UCSD-AML1 (cell line): Measurements from ENCODE around the gene CHERP.
"Not testable (repeated sequence)": the region's sequence is repeated elsewhere in the genome, so short reads cannot be mapped to it uniquely, and the experiment has no call there.

Experiments
- DNase-seq: peaks from one replicate; lab custom pipeline; 2025; ENCODE audit not compliant: unreplicated experiment; lab: John Stamatoyannopoulos, UW

Gene CHERP

DNA sequence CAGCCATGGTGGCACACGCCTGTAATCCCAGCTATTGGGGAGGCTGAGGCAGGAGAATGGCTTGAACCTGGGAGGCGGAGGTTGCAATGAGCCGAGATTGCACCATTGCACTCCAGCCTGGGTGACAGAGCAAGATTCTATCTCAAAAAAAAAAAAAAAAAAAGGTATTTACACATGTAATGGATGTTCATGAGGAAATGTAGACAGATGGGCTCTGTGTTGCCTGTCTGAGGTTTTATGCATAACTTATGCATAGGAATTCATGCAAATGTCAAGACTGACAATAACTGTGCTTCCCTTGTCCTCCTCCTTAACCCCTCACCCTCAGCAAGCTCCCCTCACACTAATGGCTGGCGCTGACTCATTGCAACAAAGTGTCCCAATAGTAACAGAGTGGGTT is 55.8 kb downstream of the CHERP start:
- not testable (repeated sequence) for DNase-seq

DNA sequence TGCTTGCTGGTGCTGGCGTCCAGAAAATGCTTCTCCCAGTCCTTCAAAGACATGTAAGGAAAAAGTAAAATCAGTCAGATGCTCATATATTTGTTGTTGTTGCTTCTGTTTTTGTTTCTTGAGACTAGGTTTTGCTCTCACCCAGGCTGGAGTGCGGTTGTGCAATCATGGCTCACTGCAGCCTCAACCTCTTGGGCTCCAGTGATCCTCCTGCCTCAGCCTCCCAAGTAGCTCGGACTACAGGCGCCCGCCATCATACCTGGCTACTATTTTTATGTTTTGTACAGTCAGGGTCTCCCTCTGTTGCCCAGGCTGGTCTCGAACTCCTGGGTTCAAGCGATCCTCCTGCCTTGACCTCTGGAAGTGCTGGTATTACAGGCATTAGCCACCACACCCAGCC is 59.5 kb downstream of the CHERP start:
- no peak for DNase-seq

DNA sequence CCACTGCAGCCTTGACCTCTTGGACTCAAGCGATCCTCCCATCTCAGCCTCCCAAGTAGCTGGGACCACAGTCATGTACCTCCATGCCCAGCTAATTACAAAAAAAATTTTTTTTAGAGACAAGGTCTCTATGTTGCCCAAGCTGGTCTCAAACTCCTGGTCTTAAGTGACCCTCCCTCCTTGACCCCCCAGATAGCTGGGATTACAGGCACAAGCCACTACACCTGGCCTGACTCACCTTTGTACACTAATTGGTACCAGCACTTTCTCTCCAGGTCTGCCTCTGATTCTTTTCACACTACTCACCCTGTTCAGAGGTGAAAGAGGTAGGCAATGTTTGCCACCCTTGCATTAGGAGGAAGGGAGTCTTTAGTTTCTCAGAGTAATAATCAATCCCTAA is 64.9 kb downstream of the CHERP start:
- no peak for DNase-seq

DNA sequence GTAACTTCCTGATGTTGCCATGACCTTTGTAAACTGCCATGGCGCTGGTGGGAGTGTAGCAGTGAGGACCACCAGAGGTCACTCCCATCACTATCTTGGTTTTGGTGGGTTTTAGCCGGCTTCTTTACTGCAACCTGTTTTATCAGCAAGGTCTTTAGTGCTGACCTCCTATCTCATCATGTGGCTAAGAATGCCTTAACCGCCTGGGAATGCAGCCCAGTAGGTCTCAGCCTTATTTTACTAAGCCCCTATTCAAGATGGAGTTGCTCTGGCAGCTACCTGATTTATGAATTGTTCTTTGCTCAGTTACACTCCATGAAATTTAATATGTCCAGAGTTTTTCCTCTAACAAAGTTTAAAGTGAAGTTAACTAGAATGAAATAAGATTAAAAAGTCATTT is 65.8 kb downstream of the CHERP start:
- no peak for DNase-seq

DNA sequence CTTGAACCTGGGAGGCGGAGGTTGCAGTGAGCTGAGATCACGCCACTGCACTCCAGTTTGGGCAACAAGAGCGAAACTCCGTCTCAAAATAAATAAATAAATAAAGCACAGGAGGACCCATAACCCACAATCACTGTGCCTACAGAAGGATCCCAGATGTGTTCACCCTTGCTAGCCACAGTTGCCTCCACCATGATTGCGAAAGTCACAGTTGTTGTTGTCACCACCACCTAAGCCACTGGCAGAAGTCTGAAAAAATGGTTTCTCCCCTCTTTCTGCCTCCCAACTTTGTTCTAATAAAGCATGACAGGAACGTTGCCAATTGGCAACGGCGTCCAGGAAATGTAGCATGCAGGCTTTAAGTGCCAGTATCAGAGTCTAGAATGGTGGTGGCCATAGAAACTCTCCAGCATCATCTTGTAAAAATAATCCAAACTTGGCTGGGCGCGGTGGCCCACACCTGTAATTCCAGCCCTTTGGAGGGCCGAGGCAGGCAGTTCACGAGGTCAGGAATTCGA is 68.3 kb downstream of the CHERP start:
- DNase-seq, result no peak

DNA sequence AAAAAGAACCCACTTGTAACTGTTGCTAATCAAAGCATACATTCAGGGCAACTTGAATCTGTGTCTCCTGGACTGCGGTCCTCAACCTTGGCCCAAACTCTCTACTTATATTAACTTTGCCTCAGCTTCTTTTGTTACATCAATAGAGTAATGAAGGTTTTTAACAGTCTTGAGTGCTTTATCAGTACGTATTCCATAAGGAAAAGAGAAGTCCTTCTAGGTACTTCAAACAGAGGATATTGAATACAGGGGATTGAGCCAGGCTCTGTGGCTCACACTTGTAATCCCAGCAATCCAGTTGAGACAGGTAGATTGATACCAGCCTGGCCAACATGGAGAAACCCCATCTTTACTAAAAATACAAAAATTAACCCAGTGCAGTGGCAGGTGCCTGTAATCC is 69.2 kb downstream of the CHERP start:
- DNase-seq, result no peak

DNA sequence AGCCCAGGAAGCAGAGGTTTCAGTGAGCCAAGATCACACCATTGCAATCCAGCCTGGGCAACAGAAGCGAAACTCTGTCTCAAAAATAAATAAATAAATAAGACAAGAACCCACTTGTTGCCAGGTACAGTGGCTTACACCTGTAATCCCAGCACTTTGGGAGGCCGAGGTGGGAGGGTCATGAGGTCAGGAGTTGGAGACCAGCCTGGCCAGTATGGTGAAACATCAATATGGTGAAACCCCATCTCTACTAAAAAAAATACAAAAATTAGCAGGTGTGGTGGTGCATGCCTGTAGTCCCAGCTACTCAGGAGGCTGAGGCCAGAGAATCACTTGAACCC is 69.7 kb downstream of the CHERP start:
- DNase-seq, result not testable (repeated sequence)

DNA sequence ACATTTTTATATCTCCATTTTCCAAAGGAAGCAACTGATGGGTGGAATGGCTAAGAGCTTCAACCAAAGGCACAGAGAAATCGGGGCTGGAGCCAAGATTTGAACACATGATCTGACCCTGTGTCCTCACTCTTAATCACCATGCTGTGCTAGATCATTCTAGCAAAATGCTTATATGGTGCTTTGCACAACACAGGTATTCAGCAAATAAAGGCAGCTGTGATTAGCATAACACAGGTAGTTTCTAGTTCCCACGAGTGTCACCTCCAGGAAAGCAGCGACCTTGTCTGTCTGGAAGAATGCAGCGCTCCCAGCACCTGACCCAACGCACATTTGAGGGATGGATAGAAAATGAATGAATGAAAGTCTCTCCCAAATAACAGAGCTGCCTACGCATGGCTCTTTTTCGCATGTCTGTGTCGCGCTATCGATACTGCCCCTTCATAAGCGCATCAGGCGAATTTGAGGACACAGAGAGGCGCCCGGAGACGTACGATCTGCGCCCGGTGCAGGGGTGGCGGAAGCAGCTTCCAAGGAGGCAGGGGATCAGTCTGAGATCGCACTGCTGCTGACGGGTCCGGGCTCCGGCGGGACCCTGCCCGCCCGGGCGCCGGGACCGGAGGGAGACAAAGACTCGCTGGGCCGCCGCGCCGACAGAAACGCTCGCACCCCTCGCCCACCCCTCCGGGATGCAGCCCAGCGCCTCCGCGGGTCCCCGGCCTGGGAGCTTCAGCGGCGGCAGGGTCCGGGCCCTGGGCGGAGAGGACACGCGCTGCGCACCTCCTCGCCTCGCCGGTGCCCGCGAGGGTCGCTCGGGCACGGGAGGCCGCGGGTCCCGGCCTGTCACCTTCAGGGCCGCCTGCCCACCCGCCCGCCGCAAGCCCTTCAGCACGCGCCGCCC is 71.1 kb downstream of the CHERP start:
- peak; percentile 30 for DNase-seq

DNA sequence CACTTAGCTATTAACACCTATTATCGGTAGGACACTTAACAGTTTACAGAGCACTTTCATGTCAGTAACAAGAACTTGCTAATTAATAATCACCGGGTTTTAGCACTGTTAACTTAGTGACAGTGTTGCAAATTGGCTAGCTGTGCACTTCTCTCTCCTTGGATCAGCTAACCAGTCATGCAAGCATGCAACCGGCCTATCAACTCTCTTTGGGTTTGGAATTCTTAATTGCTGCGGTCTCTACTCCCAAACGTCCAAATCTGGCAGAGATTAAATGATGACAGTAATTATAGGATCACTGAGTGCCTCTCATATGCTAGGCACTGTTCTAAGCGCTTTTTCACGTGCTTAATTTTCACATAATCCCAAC is 71.7 kb downstream of the CHERP start:
- no peak for DNase-seq
